H1 (cell line): ENCODE measurements around the gene ZIC1. TPM values are rescaled to one million over a fixed set of nuclear protein-coding genes. Genes with fewer than 3 reads are reported as not detected.

Experiments used
- JUN ChIP-seq: IDR thresholded peaks from 2 replicates; pipeline ENCODE4 v1.6.1; 2011; ENCODE audit warnings: low read depth, mild to moderate bottlenecking, improper control_type of control experiment, low read length
- KDM4A ChIP-seq: IDR thresholded peaks from one replicate; pipeline ENCODE4 v1.7.1; 2012; ENCODE audit warnings: low read depth, mild to moderate bottlenecking, moderate library complexity, low read length, inconsistent platforms; ENCODE audit not compliant: severe bottlenecking
- RAD21 ChIP-seq, 2 experiments: IDR thresholded peaks in 1 of 2; conservative IDR thresholded peaks in 1 of 2; 2 replicates each; pipeline ENCODE4 v1.6.1; 2011; ENCODE audit warnings: low read depth in 2 of 2, low read length in 2 of 2, improper control_type of control experiment in 1 of 2, inconsistent platforms in 1 of 2, mild to moderate bottlenecking in 1 of 2, moderate library complexity in 1 of 2
- TEAD4 ChIP-seq: IDR thresholded peaks from 2 replicates; pipeline ENCODE4 v1.6.1; 2012; ENCODE audit warnings: low read depth, low read length, inconsistent platforms, mixed read lengths
- ZNF274 ChIP-seq: IDR thresholded peaks from 2 replicates; pipeline ENCODE4 v1.7.0; 2012; ENCODE audit warnings: low read length, borderline replicate concordance; ENCODE audit errors: extremely low read depth
- polyA plus RNA-seq, 7 experiments: library from polyadenylated mRNA; depleted of rRNA in 3 of 7; stranded (reverse) in 5 of 7; unstranded in 2 of 7; fragments of >200 nt in 5 of 7; fragments of 200-250 nt in 2 of 7; gene quantifications; 1 replicate in 5 of 7; 2 replicates in 1 of 7; 4 replicates in 1 of 7; pipeline versions ENCODE4 v1.2.1 to v1.2.3, GENCODE V29; 2011 to 2013; ENCODE audit warnings: missing spikeins in 2 of 7, mixed read lengths in 2 of 7
- total RNA-seq: library from RNA; stranded (reverse); fragmentation: NEBNext Ultra II Directional; extraction: Animal tissue kit (Norgen Biotek cat#: 25700); gene quantifications from 2 replicates; pipeline ENCODE4 v1.2.1, GENCODE V29; 2021
- TF ChIP-seq, protein P1 (sequence below): fragments of 300-600 bp; sonication (generic); IDR thresholded peaks from 2 replicates; pipeline ENCODE4 v1.7.1; 2012; ENCODE audit warnings: low read length, moderate library complexity, mild to moderate bottlenecking, inconsistent platforms; ENCODE audit not compliant: insufficient replicate concordance
- TF ChIP-seq, protein P2 (sequence below): IDR thresholded peaks from 2 replicates; pipeline ENCODE4 v1.6.1; 2011; ENCODE audit warnings: low read length, improper control_type of control experiment
- TF ChIP-seq, protein P3 (sequence below): IDR thresholded peaks from 2 replicates; pipeline ENCODE4 v1.6.1; 2011; ENCODE audit warnings: low read depth, mild to moderate bottlenecking, low read length; ENCODE audit not compliant: insufficient read depth

ZIC1 gene
- total and polyA plus RNA-seq, 2 of the 8 experiments (the other 6 are each of a cell fraction or from before 2014, with no cell fraction given) = 0.80 to 2.2 TPM

DNA sequence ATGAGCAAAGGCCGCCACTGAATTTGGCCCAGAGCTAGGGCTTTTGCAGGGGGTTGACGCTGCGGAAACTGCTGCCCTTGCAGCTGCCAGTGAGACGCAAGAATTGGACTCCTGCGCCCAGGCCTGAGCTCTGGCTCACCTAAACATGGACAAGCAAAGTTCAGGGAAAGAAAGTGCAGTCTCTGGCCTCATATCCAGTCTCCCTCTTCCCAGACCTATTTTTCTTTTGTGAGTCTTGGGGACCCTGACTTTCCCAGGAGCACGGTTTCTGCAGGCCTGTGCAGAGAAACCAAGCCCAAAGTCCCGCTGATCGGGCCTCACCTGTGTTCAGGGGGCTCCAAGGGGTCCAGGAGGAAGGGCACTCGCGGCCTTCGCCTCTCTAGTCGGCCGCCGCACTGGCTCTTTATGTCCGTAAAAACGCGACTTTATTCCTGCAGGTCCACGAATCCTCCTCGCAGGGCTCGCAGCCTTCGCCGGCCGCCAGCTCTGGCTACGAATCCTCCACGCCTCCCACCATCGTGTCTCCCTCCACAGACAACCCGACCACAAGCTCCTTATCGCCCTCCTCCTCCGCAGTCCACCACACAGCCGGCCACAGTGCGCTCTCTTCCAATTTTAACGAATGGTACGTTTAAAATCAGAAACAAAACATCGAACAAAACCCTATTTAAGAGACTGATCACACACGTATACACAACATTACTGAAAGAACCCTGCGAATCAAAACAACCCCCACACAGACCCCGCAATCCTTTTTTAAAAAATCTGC, 3.9 kb downstream of the ZIC1 start (continued):
- TF ChIP-seq, protein P1, sequence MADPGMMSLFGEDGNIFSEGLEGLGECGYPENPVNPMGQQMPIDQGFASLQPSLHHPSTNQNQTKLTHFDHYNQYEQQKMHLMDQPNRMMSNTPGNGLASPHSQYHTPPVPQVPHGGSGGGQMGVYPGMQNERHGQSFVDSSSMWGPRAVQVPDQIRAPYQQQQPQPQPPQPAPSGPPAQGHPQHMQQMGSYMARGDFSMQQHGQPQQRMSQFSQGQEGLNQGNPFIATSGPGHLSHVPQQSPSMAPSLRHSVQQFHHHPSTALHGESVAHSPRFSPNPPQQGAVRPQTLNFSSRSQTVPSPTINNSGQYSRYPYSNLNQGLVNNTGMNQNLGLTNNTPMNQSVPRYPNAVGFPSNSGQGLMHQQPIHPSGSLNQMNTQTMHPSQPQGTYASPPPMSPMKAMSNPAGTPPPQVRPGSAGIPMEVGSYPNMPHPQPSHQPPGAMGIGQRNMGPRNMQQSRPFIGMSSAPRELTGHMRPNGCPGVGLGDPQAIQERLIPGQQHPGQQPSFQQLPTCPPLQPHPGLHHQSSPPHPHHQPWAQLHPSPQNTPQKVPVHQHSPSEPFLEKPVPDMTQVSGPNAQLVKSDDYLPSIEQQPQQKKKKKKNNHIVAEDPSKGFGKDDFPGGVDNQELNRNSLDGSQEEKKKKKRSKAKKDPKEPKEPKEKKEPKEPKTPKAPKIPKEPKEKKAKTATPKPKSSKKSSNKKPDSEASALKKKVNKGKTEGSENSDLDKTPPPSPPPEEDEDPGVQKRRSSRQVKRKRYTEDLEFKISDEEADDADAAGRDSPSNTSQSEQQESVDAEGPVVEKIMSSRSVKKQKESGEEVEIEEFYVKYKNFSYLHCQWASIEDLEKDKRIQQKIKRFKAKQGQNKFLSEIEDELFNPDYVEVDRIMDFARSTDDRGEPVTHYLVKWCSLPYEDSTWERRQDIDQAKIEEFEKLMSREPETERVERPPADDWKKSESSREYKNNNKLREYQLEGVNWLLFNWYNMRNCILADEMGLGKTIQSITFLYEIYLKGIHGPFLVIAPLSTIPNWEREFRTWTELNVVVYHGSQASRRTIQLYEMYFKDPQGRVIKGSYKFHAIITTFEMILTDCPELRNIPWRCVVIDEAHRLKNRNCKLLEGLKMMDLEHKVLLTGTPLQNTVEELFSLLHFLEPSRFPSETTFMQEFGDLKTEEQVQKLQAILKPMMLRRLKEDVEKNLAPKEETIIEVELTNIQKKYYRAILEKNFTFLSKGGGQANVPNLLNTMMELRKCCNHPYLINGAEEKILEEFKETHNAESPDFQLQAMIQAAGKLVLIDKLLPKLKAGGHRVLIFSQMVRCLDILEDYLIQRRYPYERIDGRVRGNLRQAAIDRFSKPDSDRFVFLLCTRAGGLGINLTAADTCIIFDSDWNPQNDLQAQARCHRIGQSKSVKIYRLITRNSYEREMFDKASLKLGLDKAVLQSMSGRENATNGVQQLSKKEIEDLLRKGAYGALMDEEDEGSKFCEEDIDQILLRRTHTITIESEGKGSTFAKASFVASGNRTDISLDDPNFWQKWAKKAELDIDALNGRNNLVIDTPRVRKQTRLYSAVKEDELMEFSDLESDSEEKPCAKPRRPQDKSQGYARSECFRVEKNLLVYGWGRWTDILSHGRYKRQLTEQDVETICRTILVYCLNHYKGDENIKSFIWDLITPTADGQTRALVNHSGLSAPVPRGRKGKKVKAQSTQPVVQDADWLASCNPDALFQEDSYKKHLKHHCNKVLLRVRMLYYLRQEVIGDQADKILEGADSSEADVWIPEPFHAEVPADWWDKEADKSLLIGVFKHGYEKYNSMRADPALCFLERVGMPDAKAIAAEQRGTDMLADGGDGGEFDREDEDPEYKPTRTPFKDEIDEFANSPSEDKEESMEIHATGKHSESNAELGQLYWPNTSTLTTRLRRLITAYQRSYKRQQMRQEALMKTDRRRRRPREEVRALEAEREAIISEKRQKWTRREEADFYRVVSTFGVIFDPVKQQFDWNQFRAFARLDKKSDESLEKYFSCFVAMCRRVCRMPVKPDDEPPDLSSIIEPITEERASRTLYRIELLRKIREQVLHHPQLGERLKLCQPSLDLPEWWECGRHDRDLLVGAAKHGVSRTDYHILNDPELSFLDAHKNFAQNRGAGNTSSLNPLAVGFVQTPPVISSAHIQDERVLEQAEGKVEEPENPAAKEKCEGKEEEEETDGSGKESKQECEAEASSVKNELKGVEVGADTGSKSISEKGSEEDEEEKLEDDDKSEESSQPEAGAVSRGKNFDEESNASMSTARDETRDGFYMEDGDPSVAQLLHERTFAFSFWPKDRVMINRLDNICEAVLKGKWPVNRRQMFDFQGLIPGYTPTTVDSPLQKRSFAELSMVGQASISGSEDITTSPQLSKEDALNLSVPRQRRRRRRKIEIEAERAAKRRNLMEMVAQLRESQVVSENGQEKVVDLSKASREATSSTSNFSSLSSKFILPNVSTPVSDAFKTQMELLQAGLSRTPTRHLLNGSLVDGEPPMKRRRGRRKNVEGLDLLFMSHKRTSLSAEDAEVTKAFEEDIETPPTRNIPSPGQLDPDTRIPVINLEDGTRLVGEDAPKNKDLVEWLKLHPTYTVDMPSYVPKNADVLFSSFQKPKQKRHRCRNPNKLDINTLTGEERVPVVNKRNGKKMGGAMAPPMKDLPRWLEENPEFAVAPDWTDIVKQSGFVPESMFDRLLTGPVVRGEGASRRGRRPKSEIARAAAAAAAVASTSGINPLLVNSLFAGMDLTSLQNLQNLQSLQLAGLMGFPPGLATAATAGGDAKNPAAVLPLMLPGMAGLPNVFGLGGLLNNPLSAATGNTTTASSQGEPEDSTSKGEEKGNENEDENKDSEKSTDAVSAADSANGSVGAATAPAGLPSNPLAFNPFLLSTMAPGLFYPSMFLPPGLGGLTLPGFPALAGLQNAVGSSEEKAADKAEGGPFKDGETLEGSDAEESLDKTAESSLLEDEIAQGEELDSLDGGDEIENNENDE = peak; percentile 3
- no peak for TF ChIP-seq TEAD4
- no peak for TF ChIP-seq ZNF274
- TF ChIP-seq KDM4A = no peak
- TF ChIP-seq JUN = no peak
- TF ChIP-seq, protein P2, sequence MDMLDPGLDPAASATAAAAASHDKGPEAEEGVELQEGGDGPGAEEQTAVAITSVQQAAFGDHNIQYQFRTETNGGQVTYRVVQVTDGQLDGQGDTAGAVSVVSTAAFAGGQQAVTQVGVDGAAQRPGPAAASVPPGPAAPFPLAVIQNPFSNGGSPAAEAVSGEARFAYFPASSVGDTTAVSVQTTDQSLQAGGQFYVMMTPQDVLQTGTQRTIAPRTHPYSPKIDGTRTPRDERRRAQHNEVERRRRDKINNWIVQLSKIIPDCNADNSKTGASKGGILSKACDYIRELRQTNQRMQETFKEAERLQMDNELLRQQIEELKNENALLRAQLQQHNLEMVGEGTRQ = no peak
- TF ChIP-seq, protein P3, sequence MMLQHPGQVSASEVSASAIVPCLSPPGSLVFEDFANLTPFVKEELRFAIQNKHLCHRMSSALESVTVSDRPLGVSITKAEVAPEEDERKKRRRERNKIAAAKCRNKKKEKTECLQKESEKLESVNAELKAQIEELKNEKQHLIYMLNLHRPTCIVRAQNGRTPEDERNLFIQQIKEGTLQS = no peak
- TF ChIP-seq RAD21 (IDR thresholded peaks at IDR 0.05 in 1 of 2, conservative IDR thresholded peaks at IDR 0.05 in 1 of 2; ENCODE audit: low read depth in 2 of 2, low read length in 2 of 2) = no peak
